ENCODE data around the gene LRBA.

Gene LRBA

DNA sequence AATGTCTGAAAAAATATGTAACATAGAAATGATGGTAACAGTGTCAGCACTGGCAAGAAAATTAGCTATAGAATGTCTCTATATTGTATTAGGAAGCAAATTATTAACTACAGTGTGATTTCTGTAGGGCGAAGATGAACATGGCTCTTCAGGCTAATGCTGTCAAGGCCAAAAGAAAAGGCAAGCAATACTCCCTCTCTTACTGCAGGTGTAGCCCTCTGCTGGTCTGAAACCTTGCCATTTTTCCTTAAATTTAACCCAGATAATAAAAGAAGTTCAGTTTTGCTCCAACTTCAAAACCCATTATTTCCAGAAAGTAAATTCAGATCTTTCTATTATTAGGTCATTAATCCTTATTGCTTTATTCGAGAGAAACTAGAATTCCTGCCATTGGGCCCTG, 215.9 kb downstream of the LRBA start:
- H3K9me2 ChIP-seq (replicated peaks; ENCODE audit: insufficient read depth, low read length), result no peaks in the 10 kb centered on the region
- H2AFZ ChIP-seq (ENCODE audit: low read length), result no peak overlapping the region
- H3K9me3 ChIP-seq (replicated peaks; ENCODE audit: insufficient read depth, low read length), result no peaks in the 10 kb centered on the region
- TF ChIP-seq EZH2 (optimal IDR thresholded peaks at IDR 0.05; ENCODE audit: low read depth, low read length) (no peak), CTCF (IDR thresholded peaks at IDR 0.05; ENCODE audit: low read length) (no peak; the same call in 1 of the 2 replicates), EZH2phosphoT487 (IDR thresholded peaks at IDR 0.05; ENCODE audit: low read length) (no peak)
- no peak overlapping the region for H3K9ac ChIP-seq (ENCODE audit: low read length)
- no peak overlapping the region for H3K4me2 ChIP-seq (ENCODE audit: low read depth, low read length)
- no peaks in the 10 kb centered on the region for H3K79me2 ChIP-seq (ENCODE audit: low read length)
- DNase-seq, result no peak
- H3K4me3 ChIP-seq (ENCODE audit: low read length), result no peak overlapping the region
- no peaks in the 10 kb centered on the region for H3K4me1 ChIP-seq (ENCODE audit: low read length)
- H3K27ac ChIP-seq (ENCODE audit: low read length), result no peak overlapping the region
- no peaks in the 10 kb centered on the region for H3F3A ChIP-seq (ENCODE audit: insufficient read depth, low read length)
- H3K36me3 ChIP-seq (replicated peaks; ENCODE audit: insufficient read depth, low read length), result no peaks in the 10 kb centered on the region
- no peaks in the 10 kb centered on the region for H3K27me3 ChIP-seq (replicated peaks; ENCODE audit: insufficient read depth, low read length)
- 0 out of 2 replicates have a peak, but pooled peaks cover 3% of the 10 kb centered on the region for H4K20me1 ChIP-seq (ENCODE audit: insufficient read depth, low read length)

GRCh38 chr4:150794706-150795105, 220.4 kb downstream of the LRBA start:
- H3K4me2 ChIP-seq (ENCODE audit: low read depth, low read length), result no peak overlapping the region
- H4K20me1 ChIP-seq (ENCODE audit: insufficient read depth, low read length), result no peaks in the 10 kb centered on the region
- no peak for DNase-seq
- H3K27me3 ChIP-seq (replicated peaks; ENCODE audit: insufficient read depth, low read length), result no peaks in the 10 kb centered on the region
- H3K4me1 ChIP-seq (ENCODE audit: low read length), result no peaks in the 10 kb centered on the region
- H3K36me3 ChIP-seq (replicated peaks; ENCODE audit: insufficient read depth, low read length), result no peaks in the 10 kb centered on the region
- H2AFZ ChIP-seq (ENCODE audit: low read length), result no peak overlapping the region
- H3K9me2 ChIP-seq (replicated peaks; ENCODE audit: insufficient read depth, low read length), result no peaks in the 10 kb centered on the region
- H3K4me3 ChIP-seq (ENCODE audit: low read length), result no peak overlapping the region
- H3F3A ChIP-seq (ENCODE audit: insufficient read depth, low read length), result no peaks in the 10 kb centered on the region
- H3K79me2 ChIP-seq (ENCODE audit: low read length), result no peaks in the 10 kb centered on the region
- no peak overlapping the region for H3K9ac ChIP-seq (ENCODE audit: low read length)
- no peaks in the 10 kb centered on the region for H3K9me3 ChIP-seq (replicated peaks; ENCODE audit: insufficient read depth, low read length)
- no peak for TF ChIP-seq CTCF (IDR thresholded peaks at IDR 0.05; ENCODE audit: low read length)
- no peak overlapping the region for H3K27ac ChIP-seq (ENCODE audit: low read length)

- H3K9me3 ChIP-seq (replicated peaks; ENCODE audit: insufficient read depth, low read length), result no peaks in the 10 kb centered on the region
- H3K9ac ChIP-seq (ENCODE audit: low read length), result no peak overlapping the region
- H4K20me1 ChIP-seq (ENCODE audit: insufficient read depth, low read length), result no peaks in the 10 kb centered on the region
- no peaks in the 10 kb centered on the region for H3K9me2 ChIP-seq (replicated peaks; ENCODE audit: insufficient read depth, low read length)
- H3F3A ChIP-seq (ENCODE audit: insufficient read depth, low read length), result no peaks in the 10 kb centered on the region
- no peak for TF ChIP-seq EZH2 (optimal IDR thresholded peaks at IDR 0.05; ENCODE audit: low read depth, low read length)
- no peak overlapping the region for H2AFZ ChIP-seq (ENCODE audit: low read length)
- no peaks in the 10 kb centered on the region for H3K4me1 ChIP-seq (ENCODE audit: low read length)
- H3K79me2 ChIP-seq (ENCODE audit: low read length), result no peaks in the 10 kb centered on the region
- H3K4me2 ChIP-seq (ENCODE audit: low read depth, low read length), result no peak overlapping the region
- H3K36me3 ChIP-seq (replicated peaks; ENCODE audit: insufficient read depth, low read length), result no peaks in the 10 kb centered on the region
- H3K27me3 ChIP-seq (replicated peaks; ENCODE audit: insufficient read depth, low read length), result no peaks in the 10 kb centered on the region
- H3K27ac ChIP-seq (ENCODE audit: low read length), result no peak overlapping the region
- no peak overlapping the region for H3K4me3 ChIP-seq (ENCODE audit: low read length)
- DNase-seq, result no peak
Observed at GRCh38 chr4:150789864-150790263, 225.2 kb downstream of the LRBA start.

GRCh38 chr4:150784939-150785338, 230.1 kb downstream of the LRBA start:
- Histone ChIP-seq H3K27ac (ENCODE audit: low read length) (no peak overlapping the region), H3K4me3 (ENCODE audit: low read length) (no peak overlapping the region), H3K79me2 (ENCODE audit: low read length) (no peaks in the 10 kb centered on the region), H2AFZ (ENCODE audit: low read length) (no peak overlapping the region), H3K4me1 (ENCODE audit: low read length) (no peaks in the 10 kb centered on the region), H3K9ac (ENCODE audit: low read length) (no peak overlapping the region), H3F3A (ENCODE audit: insufficient read depth, low read length) (no peaks in the 10 kb centered on the region), H4K20me1 (ENCODE audit: insufficient read depth, low read length) (no peaks in the 10 kb centered on the region), H3K27me3 (replicated peaks; ENCODE audit: insufficient read depth, low read length) (no peaks in the 10 kb centered on the region), H3K36me3 (replicated peaks; ENCODE audit: insufficient read depth, low read length) (no peaks in the 10 kb centered on the region), H3K9me3 (replicated peaks; ENCODE audit: insufficient read depth, low read length) (no peaks in the 10 kb centered on the region), H3K4me2 (ENCODE audit: low read depth, low read length) (no peak overlapping the region), H3K9me2 (replicated peaks; ENCODE audit: insufficient read depth, low read length) (no peaks in the 10 kb centered on the region)
- no peak for DNase-seq
- no peak for TF ChIP-seq CTCF (IDR thresholded peaks at IDR 0.05; ENCODE audit: low read length)
- TF ChIP-seq EZH2 (optimal IDR thresholded peaks at IDR 0.05; ENCODE audit: low read depth, low read length), result no peak
- TF ChIP-seq EZH2phosphoT487 (IDR thresholded peaks at IDR 0.05; ENCODE audit: low read length), result no peak

Measured in MM.1S (cell line).